Fibroblast of pulmonary artery (primary cell): ENCODE data around the gene TTC13.

Experiments used
- DNase-seq: peaks from one replicate; pipeline ENCODE4 v3.0.0-alpha.2; 2010; ENCODE audit warnings: low read depth
- H3K4me3 ChIP-seq: replicated peaks from 2 replicates; pipeline ENCODE4 v1.5.1; 2011; ENCODE audit warnings: low read depth, mild to moderate bottlenecking, control low read depth, low read length, moderate library complexity
- CTCF ChIP-seq: IDR thresholded peaks from 2 replicates; pipeline ENCODE4 v1.5.1; 2011; ENCODE audit warnings: mild to moderate bottlenecking, control low read depth, low read length, inconsistent platforms; ENCODE audit errors: missing control alignments

Gene TTC13

DNA sequence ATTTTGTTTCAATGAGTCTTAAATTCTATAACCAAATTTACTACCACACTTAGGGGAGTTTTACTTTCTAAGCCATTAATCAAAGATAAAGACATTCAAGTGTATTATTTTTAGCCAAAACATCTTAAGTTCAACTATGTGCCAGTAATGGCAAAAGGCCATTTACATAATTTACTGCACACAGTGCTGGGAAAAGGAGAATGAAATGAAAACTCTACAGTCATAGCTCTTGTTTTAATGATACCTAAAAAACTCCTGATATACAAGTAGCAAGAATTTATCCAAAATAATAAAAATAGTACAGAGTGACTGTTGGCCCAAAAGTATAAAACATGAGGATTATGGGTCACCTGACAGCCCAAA is 67.9 kb downstream of the TTC13 start:
- no peak for TF ChIP-seq CTCF
- DNase-seq, result no peak
- no peak overlapping the region for H3K4me3 ChIP-seq

GRCh38 chr1:230909974-230910754 is 68.5 kb downstream of the TTC13 start:
- TF ChIP-seq CTCF, result no peak
- no peak for DNase-seq
- H3K4me3 ChIP-seq, result no peak overlapping the region

DNA sequence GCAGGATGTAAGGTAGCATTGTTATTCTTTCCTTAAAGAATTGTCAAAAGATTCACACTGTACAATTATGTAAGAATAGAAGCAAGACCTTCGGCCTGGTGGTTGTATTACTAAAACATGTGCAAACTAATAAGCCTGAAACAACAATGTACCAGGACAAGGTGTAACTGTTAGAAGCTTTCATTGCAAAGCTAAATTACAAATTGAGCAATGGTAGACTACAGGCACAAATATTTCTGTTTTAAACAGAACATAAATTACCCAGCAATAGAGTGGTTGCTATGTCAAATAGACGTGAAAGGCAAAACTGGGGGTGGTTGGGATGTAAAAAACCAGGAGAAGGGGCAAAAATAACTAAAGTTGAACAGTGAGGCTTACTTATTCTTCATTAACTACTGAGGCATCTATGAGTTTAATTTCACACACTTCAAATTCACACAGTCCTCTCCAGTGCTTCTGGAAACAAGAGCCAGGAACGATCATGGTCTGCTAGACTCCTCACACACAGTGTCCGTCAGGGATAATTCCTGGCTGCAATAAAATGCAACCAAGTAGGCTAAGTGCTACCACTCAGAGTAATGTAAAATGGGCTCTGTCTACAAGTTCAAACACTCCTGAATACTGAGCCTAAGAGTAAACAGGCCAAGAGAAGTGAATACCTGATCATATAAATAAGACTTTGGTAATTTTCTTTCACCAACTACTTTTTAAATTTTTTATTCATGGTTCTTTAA is 71.0 kb downstream of the TTC13 start:
- no peak for DNase-seq
- TF ChIP-seq CTCF, result no peak

GRCh38 chr1:230906226-230906625 is 72.4 kb downstream of the TTC13 start:
- no peak for TF ChIP-seq CTCF
- H3K4me3 ChIP-seq, result no peak overlapping the region
- DNase-seq, result no peak

More for the DNA sequence above, 71.0 kb downstream of the TTC13 start:
- no peak overlapping the region for H3K4me3 ChIP-seq

DNA sequence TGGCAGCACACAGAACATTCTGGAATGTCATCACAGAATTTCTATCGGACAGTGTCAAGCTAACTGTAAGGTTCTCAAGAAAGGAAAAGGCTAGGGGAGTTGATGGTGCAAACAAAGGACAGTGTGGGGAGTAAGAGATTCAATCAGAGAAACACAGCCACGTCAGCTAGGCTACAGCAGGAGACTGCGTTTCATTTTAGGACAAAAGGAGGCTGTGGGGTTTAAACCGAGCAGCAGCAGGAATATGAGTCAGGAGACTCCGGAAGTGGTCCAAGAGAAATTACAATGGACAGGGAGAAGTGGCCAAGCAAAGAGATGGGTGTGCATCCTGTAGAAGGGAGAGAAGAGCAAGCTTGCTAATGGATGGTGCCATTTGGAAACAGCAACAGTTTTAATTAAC is 72.9 kb downstream of the TTC13 start:
- no peak overlapping the region for H3K4me3 ChIP-seq
- DNase-seq, result peak; percentile 73
- no peak for TF ChIP-seq CTCF

DNA sequence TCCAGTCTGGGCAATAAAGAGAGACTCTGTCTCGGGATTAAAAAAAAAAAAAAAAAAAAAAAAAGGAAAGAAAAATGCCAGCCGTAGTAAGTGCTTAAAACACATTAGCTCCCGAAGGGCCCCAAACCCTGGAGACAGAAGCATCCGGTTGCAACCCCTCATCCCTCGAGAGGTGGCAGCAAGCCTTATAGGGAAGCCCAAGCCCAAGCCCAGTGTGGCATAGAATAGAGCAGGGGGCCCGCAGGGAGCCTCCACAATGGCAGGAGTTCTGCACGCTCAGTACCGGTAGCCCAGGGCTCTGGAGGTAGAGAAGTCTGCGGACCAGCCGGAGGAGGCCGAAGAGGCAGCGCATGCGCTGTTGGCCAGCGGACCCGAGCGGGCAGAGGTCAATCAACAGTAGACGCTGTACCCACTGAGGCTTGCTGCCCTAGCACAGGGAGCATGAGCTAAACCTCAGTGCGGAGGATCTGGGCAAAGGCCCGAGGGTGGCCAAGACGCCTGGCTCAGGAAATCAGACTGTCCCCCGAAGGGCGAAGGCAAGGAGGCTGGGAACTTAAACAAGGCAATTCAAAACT is 76.2 kb downstream of the TTC13 start:
- H3K4me3 ChIP-seq, result no peak overlapping the region
- TF ChIP-seq CTCF, result no peak
- DNase-seq, result no peak
